NCI-H526 (cell line): ENCODE data around the gene TMEM42.

Experiments used
- DNase-seq, 2 experiments: peaks; one replicate each; lab custom pipeline; 2025; lab: John Stamatoyannopoulos, UW

Gene TMEM42

DNA sequence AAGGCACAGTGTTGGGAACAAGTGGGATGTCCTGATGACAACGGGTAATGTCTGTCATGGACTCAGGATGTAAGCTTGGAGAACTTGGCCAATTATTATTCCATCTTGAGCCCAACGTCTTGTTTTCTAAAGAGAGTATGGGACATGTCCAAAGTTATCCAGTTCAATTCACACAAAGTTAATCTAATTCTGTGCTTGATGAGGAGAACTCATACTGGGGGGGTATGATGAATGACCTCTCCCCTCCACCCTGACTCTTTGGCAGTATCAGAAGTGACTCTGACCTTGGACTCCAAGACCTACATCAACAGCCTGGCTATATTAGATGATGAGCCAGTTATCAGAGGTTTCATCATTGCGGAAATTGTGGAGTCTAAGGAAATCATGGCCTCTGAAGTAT is 49.0 kb downstream of the TMEM42 start:
- DNase-seq, result no peak

DNA sequence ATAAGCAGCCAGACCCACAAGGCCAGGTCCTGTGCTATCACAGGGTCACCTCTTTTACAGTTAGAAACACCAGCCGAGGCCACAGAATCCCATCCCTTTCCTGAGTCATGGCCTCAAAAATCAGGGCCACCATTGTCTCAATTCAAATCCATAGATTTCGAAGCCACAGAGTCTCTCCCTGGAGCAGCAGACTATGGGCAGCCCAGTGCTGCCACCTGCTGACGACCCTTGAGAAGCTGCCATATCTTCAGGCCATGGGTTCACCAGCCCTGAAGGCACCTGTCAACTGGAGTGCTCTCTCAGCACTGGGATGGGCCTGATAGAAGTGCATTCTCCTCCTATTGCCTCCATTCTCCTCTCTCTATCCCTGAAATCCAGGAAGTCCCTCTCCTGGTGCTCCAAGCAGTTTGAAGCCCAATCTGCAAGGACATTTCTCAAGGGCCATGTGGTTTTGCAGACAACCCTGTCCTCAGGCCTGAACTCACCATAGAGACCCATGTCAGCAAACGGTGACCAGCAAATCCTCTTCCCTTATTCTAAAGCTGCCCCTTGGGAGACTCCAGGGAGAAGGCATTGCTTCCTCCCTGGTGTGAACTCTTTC is 52.3 kb downstream of the TMEM42 start:
- DNase-seq, result peak; percentile 61 to 75

DNA sequence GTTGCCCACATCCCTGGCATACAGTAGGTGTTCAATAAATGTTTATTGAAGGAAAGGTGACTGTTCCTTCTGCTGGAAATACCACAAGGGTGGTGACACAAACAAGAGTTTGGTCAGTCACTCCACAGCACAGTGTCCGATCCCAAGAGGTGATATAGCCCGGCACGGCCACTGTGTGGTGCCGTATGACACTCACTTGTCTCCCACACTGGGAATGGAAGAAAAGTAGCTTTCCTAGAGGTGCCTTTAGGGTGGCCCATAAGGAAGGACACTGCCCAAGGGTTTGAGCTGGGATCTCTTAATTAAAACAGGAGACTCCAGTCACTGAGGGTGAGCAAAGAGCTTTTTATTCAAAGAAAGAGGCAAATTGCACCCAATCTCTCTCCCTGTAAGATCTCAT is 53.2 kb downstream of the TMEM42 start:
- peak in 1 of 2 experiments; percentile 36 for DNase-seq
